ENCODE measurements around the gene TRIOBP. TPM values are rescaled to one million over a fixed set of nuclear protein-coding genes. Genes with fewer than 3 reads are reported as not detected.

Gene TRIOBP
- polyA plus RNA-seq, 2 donors, result 57.8 to 63.8 TPM

DNA sequence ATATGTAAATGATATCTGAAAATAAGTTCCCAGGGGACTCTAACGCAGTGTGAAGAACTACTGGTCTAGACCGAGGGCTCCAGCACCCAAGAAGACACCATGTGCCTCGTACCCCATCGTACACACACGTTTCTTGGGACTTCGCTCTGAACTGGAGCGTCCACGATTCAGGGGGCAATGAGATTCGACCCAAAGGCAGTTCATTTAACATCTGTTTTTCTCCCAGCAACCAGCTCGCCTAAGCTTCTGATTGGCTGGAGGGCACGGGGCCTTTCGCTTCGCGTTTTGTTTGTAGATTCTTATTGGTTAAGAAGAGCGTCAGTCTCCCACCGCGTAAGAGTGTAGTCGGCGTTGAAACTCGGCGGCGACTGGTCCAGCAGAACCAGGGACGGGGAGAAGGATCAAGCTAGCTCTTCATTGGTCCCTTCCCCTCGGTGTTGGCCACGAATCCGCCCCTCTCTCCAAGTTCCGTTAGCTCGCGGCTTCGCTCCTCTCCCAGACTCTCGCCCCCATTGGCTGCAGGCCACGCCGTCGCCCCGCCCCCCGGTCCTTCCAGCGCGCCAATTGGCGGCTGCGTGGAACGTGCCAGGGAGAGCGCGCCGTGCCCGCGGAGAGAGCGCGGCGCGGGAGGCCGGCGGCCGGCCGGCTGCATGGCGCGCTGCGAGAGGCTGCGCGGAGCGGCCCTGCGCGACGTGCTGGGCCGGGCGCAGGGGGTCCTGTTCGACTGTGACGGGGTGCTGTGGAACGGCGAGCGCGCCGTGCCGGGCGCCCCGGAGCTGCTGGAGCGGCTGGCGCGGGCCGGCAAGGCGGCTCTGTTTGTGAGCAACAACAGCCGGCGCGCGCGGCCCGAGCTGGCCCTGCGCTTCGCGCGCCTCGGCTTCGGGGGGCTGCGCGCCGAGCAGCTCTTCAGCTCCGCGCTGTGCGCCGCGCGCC lies 38.4 kb upstream of the TRIOBP start, which contains the start of gene PDXP:
Gene PDXP (plus strand): TSS at position 591 of the 933 bp plus-strand sequence. CDS start 60 bp downstream, at position 651.
- Histone ChIP-seq H3K9me3 (ENCODE audit: control insufficient read depth in 2 of 2, insufficient read depth in 1 of 2, low read depth in 1 of 2, low read length in 1 of 2) (no peaks in the 10 kb centered on the region), H3K4me3 (ENCODE audit: low read depth in 1 of 2, low read length in 2 of 2) (peak within 1 kb of the TSS; percentile 47 to 62), H3K27ac (ENCODE audit: low read depth in 2 of 2, low read length in 1 of 2) (peak within 1 kb of the TSS; percentile 75 to 90), H3K36me3 (ENCODE audit: control insufficient read depth in 2 of 2, insufficient read depth in 2 of 2, low read length in 1 of 2) (peaks cover 2 to 5% of the 10 kb centered on the region in 2 donors), H3K4me1 (ENCODE audit: control insufficient read depth in 2 of 2, insufficient read depth in 2 of 2, low read length in 1 of 2) (peaks cover 0 to 17% of the 10 kb centered on the region in 2 donors), H3K27me3 (ENCODE audit: control insufficient read depth in 1 of 2, insufficient read depth in 2 of 2, low read length in 2 of 2) (no peaks in the 10 kb centered on the region)
- WGBS, 2 donors, result 0 to 1% methylated on average over 73 to 101 of the region's 101 CpGs

DNA sequence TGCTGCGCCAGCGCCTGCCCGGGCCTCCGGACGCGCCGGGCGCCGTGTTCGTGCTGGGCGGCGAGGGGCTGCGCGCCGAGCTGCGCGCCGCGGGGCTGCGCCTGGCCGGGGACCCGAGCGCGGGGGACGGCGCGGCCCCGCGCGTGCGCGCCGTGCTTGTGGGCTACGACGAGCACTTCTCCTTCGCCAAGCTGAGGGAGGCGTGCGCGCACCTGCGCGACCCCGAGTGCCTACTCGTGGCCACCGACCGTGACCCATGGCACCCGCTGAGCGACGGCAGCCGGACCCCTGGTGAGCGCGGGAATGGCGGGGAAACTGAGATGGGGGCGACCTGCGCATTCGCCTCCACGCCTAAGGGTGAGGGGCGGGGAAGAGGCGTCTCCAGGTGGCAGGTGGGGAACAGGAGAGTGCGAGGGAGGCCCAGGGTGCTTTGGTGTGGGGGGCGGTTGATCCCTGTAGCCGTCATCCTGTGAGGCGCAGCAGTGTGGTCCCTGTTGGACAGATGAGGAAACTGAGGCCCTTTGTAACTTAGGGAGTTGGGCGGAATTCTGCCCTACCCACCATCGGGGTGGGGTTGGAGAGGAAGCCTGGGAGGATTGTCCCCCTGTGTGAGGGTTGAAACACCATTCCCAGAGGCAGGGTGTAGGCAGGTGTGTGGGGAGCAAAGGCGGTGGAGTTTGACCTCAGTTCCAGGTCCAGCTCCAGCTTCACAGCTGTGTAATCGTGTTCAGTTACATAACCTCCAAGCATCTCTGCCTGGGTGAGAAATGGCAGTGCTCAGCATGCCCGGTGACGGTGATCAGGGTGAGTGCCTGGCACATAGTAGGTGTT lies 37.6 kb upstream of the TRIOBP start:
- WGBS, 2 donors, result 2 to 3% methylated on average over 57 to 68 of the region's 68 CpGs
- peak overlapping the region in 1 of 2 donors; percentile 54 for H3K27ac ChIP-seq (ENCODE audit: low read depth in 2 of 2, low read length in 1 of 2)
- H3K4me1 ChIP-seq (ENCODE audit: control insufficient read depth in 2 of 2, insufficient read depth in 2 of 2, low read length in 1 of 2), result peaks cover 0 to 17% of the 10 kb centered on the region in 2 donors
- no peaks in the 10 kb centered on the region for H3K36me3 ChIP-seq (ENCODE audit: control insufficient read depth in 2 of 2, insufficient read depth in 2 of 2, low read length in 1 of 2)
- H3K4me3 ChIP-seq (ENCODE audit: low read depth in 1 of 2, low read length in 2 of 2), result peak overlapping the region; percentile 47 to 62
- H3K27me3 ChIP-seq (ENCODE audit: control insufficient read depth in 1 of 2, insufficient read depth in 2 of 2, low read length in 2 of 2), result no peaks in the 10 kb centered on the region
- H3K9me3 ChIP-seq (ENCODE audit: control insufficient read depth in 2 of 2, insufficient read depth in 1 of 2, low read depth in 1 of 2, low read length in 1 of 2), result no peaks in the 10 kb centered on the region

DNA sequence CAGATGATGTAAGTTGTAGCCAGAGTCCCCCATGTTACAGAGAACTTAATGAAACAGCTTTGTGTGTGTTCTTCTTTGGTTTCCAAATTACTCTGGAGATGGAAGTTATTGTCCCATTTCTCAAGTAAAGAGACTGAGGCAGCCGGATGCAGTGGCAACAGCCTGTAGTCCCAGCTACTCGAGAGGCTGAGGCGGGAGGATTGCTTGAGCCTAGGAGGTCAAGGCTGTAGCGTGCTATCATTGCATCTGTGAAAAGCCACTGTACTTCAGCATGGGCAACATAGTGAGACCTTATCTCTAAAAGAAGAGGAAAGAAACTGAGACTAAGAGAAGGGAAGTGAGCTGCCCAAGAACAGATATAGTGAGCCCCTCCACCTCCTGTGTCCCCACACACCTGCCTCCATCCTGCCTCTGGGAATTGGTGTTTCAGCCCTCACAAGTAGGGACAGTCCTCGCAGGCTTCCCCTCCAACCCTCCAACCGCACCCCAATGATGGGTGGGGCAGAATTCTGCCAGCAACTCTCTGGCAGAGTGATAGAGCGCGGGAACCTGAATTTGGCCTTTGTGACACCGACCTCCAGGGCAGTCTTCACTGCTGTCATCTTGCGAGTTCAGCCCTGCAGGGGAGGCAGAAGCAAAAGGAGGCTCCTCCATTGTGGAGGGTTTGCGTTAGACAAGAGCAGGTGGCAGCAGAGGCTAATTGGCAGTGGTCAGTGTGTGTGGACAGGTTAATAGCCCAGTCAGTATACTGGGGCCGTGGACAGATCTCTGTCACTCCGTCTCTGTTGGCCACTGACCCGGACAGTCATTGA lies 36.7 kb upstream of the TRIOBP start:
- Histone ChIP-seq H3K4me1 (ENCODE audit: control insufficient read depth in 2 of 2, insufficient read depth in 2 of 2, low read length in 1 of 2) (peaks cover 0 to 17% of the 10 kb centered on the region in 2 donors), H3K27me3 (ENCODE audit: control insufficient read depth in 1 of 2, insufficient read depth in 2 of 2, low read length in 2 of 2) (no peaks in the 10 kb centered on the region), H3K27ac (ENCODE audit: low read depth in 2 of 2, low read length in 1 of 2) (peak overlapping the region in 1 of 2 donors; percentile 3), H3K9me3 (ENCODE audit: control insufficient read depth in 2 of 2, insufficient read depth in 1 of 2, low read depth in 1 of 2, low read length in 1 of 2) (no peaks in the 10 kb centered on the region), H3K36me3 (ENCODE audit: control insufficient read depth in 2 of 2, insufficient read depth in 2 of 2, low read length in 1 of 2) (no peaks in the 10 kb centered on the region), H3K4me3 (ENCODE audit: low read depth in 1 of 2, low read length in 2 of 2) (peak overlapping the region in 1 of 2 donors; percentile 47)
- 57 to 62% methylated on average over 14 of the region's 14 CpGs for WGBS, 2 donors

DNA sequence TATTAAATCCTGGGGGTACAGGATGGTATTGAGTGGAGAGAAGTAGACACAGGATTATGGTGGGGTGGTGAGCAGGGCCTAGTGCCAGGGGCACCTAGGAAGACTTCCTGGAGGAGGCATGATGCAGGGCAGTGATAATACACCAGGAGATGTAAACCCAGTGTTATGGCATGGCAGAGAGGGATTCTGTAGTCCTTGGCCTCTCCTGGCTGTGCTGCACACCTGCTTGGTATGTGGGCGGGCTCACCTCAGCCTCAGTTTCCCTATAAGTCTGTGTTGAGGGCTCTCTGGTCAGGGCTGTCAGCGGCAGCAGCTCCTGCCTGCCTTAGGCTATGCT lies 36.2 kb upstream of the TRIOBP start:
- Histone ChIP-seq H3K4me3 (ENCODE audit: low read depth in 1 of 2, low read length in 2 of 2) (no peak overlapping the region), H3K36me3 (ENCODE audit: control insufficient read depth in 2 of 2, insufficient read depth in 2 of 2, low read length in 1 of 2) (peaks cover 0 to 4% of the 10 kb centered on the region in 2 donors), H3K9me3 (ENCODE audit: control insufficient read depth in 2 of 2, insufficient read depth in 1 of 2, low read depth in 1 of 2, low read length in 1 of 2) (no peaks in the 10 kb centered on the region), H3K4me1 (ENCODE audit: control insufficient read depth in 2 of 2, insufficient read depth in 2 of 2, low read length in 1 of 2) (peaks cover 0 to 17% of the 10 kb centered on the region in 2 donors), H3K27me3 (ENCODE audit: control insufficient read depth in 1 of 2, insufficient read depth in 2 of 2, low read length in 2 of 2) (no peaks in the 10 kb centered on the region), H3K27ac (ENCODE audit: low read depth in 2 of 2, low read length in 1 of 2) (peak overlapping the region; percentile 20 to 56)
- 72 to 75% methylated on average over 2 of the region's 2 CpGs for WGBS, 2 donors

DNA sequence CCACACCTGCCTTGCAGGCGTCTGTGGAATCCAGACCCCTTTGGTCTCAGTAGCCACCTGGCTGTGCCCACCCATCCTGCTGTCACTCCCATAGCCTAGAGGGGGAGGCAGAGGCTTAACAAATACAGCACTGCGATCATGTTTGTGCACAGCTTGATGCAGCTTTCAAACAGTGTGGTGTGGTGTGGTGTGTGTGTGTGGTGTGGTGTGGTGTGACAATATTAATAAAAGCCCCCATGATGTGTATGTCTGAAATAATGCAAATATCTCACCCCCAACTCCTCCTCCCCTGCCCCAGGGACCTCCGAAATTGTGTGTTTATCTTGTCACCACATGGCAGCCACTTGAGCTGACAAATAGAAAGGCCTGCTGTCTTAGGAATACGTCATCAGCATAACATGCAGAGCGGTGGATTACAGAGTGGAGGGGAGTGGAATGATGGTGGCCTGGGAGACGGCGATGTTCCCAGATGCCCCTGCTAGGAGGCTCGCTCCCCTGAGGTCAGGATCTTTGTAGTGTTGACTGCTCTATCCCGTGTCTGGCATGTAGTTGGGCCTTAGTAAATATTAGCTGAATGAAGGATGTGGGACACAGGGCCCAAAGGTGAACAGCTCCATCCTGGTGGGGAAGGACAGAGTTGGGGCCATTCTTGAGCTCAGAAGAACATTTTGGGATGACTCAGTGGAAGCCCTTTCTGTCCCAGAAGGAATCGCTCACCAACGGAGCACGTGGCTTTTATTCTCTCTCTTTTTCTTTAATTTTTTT lies 35.5 kb upstream of the TRIOBP start:
- Histone ChIP-seq H3K4me1 (ENCODE audit: control insufficient read depth in 2 of 2, insufficient read depth in 2 of 2, low read length in 1 of 2) (peaks cover 0 to 17% of the 10 kb centered on the region in 2 donors), H3K9me3 (ENCODE audit: control insufficient read depth in 2 of 2, insufficient read depth in 1 of 2, low read depth in 1 of 2, low read length in 1 of 2) (no peaks in the 10 kb centered on the region), H3K4me3 (ENCODE audit: low read depth in 1 of 2, low read length in 2 of 2) (no peak overlapping the region), H3K27ac (ENCODE audit: low read depth in 2 of 2, low read length in 1 of 2) (peak overlapping the region; percentile 20 to 56), H3K27me3 (ENCODE audit: control insufficient read depth in 1 of 2, insufficient read depth in 2 of 2, low read length in 2 of 2) (no peaks in the 10 kb centered on the region), H3K36me3 (ENCODE audit: control insufficient read depth in 2 of 2, insufficient read depth in 2 of 2, low read length in 1 of 2) (peaks cover 0 to 4% of the 10 kb centered on the region in 2 donors)
- WGBS, 2 donors, result 50 to 64% methylated on average over 12 of the region's 12 CpGs

DNA sequence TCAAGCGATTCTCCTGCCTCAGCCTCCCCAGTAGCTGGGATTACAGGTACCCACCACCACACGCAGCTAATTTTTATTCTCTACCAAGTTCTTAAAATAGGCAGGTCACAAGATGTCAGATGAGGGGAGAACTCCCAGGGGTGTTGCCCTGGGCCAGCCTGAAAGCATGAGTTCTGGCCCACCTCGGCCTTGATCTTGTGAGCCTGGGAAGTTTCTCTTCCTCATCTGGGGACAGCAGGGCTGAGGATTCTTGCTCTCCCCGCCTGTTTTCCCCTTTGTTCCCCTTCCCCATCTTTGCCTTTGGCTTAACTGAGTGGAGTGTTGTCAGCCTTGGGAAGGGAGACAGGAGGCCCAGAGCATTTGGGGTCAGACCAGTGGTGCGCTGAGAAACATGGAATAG lies 34.8 kb upstream of the TRIOBP start:
- WGBS, 2 donors, result 83 to 86% methylated on average over 5 of the region's 5 CpGs
- Histone ChIP-seq H3K4me1 (ENCODE audit: control insufficient read depth in 2 of 2, insufficient read depth in 2 of 2, low read length in 1 of 2) (peaks cover 0 to 17% of the 10 kb centered on the region in 2 donors), H3K27ac (ENCODE audit: low read depth in 2 of 2, low read length in 1 of 2) (peak overlapping the region in 1 of 2 donors; percentile 37), H3K27me3 (ENCODE audit: control insufficient read depth in 1 of 2, insufficient read depth in 2 of 2, low read length in 2 of 2) (no peaks in the 10 kb centered on the region), H3K9me3 (ENCODE audit: control insufficient read depth in 2 of 2, insufficient read depth in 1 of 2, low read depth in 1 of 2, low read length in 1 of 2) (no peaks in the 10 kb centered on the region), H3K36me3 (ENCODE audit: control insufficient read depth in 2 of 2, insufficient read depth in 2 of 2, low read length in 1 of 2) (peaks cover 0 to 4% of the 10 kb centered on the region in 2 donors), H3K4me3 (ENCODE audit: low read depth in 1 of 2, low read length in 2 of 2) (no peak overlapping the region)

DNA sequence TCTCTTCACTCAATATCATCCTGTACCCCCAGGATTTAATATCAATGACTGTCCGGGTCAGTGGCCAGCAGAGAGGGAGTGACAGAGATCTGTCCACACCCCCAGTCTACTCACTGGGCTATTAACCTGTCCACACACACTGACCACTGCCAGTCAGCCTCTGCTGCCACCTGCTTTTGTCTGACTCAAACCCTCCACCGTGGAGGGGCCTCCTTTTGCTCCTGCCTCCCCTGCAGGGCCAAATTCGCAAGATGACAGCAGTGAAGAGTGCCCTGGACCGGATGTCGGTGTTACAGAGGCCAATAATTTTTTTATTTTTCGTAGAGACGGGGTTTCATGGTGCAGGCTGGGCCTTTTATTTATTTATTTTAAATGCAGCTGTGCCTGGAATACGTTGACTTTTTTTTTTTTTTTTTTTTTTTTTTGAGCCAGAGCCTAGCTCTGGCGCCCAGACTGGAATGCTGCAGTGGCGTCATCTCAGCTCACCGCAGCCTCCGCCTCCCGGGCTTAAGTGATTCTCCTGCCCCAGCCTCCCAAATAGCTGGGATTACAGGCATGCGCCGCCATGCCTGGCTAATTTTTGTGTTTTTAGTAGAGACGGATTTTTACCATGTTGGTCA lies 33.2 kb upstream of the TRIOBP start:
- WGBS, 2 donors, result 73 to 75% methylated on average over 16 of the region's 16 CpGs
- Histone ChIP-seq H3K4me3 (ENCODE audit: low read depth in 1 of 2, low read length in 2 of 2) (no peak overlapping the region), H3K27me3 (ENCODE audit: control insufficient read depth in 1 of 2, insufficient read depth in 2 of 2, low read length in 2 of 2) (no peaks in the 10 kb centered on the region), H3K27ac (ENCODE audit: low read depth in 2 of 2, low read length in 1 of 2) (peak overlapping the region in 1 of 2 donors; percentile 35), H3K4me1 (ENCODE audit: control insufficient read depth in 2 of 2, insufficient read depth in 2 of 2, low read length in 1 of 2) (peaks cover 0 to 17% of the 10 kb centered on the region in 2 donors), H3K9me3 (ENCODE audit: control insufficient read depth in 2 of 2, insufficient read depth in 1 of 2, low read depth in 1 of 2, low read length in 1 of 2) (no peaks in the 10 kb centered on the region), H3K36me3 (ENCODE audit: control insufficient read depth in 2 of 2, insufficient read depth in 2 of 2, low read length in 1 of 2) (peaks cover 0 to 4% of the 10 kb centered on the region in 2 donors)

DNA sequence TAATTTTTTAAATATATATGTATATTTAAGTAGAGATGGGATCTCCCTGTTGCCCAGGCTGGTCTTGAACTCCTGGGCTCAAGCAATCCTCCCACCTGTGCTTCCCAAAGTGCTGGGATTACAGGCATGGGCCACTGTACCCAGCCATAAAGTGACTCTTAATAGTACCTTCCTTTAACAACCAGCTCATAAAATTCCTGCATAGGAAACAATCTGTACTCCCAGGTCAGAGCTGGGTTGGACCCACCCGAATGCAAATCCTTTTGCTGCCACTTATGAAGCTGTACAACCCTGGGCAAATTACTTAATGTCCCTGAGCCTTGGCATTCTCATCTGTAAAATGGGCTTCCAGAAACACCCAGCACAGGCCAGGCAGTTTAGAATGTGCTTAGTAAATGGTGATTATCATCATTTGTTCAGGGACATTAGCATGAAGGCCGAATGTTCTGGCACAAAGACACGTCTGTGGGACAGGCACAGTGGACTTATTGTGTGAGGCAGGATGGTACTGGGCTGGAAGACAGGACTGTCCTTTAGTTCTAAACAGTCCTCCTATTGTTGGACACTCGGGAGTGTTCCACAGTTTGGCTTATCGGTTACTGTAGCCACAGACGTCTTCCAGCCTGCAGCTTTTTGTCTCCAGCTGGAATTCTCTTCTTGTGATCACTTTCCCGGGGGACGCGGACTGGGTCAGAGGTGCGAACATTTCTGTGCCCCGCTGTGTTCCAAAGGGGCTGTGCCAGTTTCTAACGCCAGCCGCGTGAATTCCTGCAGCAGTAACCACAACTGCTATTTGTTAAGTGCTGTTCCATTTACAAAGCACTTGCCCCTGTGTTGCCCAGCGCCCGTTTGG lies 32.4 kb upstream of the TRIOBP start:
- Histone ChIP-seq H3K27ac (ENCODE audit: low read depth in 2 of 2, low read length in 1 of 2) (no peak overlapping the region), H3K27me3 (ENCODE audit: control insufficient read depth in 1 of 2, insufficient read depth in 2 of 2, low read length in 2 of 2) (no peaks in the 10 kb centered on the region), H3K4me3 (ENCODE audit: low read depth in 1 of 2, low read length in 2 of 2) (no peak overlapping the region), H3K9me3 (ENCODE audit: control insufficient read depth in 2 of 2, insufficient read depth in 1 of 2, low read depth in 1 of 2, low read length in 1 of 2) (no peaks in the 10 kb centered on the region), H3K36me3 (ENCODE audit: control insufficient read depth in 2 of 2, insufficient read depth in 2 of 2, low read length in 1 of 2) (peaks cover 0 to 4% of the 10 kb centered on the region in 2 donors), H3K4me1 (ENCODE audit: control insufficient read depth in 2 of 2, insufficient read depth in 2 of 2, low read length in 1 of 2) (peaks cover 0 to 12% of the 10 kb centered on the region in 2 donors)
- WGBS, 2 donors, result 67 to 78% methylated on average over 16 of the region's 16 CpGs

All from esophagus (tissue), 2 donors.